GM18873 (cell line): ENCODE results near the gene SALL3.
"Not testable (repeated sequence)": the region's sequence is repeated elsewhere in the genome, so short reads cannot be mapped to it uniquely, and the experiment has no call there.

Experiments used
- ATAC-seq: cut with Tn5 transposase; IDR thresholded peaks from one replicate; pipeline ENCODE4 v1.9.1; 2021; ENCODE audit warnings: mild to moderate bottlenecking, moderate library complexity, moderate number of reproducible peaks; ENCODE audit not compliant: unreplicated experiment, low FRiP score

Gene SALL3

DNA sequence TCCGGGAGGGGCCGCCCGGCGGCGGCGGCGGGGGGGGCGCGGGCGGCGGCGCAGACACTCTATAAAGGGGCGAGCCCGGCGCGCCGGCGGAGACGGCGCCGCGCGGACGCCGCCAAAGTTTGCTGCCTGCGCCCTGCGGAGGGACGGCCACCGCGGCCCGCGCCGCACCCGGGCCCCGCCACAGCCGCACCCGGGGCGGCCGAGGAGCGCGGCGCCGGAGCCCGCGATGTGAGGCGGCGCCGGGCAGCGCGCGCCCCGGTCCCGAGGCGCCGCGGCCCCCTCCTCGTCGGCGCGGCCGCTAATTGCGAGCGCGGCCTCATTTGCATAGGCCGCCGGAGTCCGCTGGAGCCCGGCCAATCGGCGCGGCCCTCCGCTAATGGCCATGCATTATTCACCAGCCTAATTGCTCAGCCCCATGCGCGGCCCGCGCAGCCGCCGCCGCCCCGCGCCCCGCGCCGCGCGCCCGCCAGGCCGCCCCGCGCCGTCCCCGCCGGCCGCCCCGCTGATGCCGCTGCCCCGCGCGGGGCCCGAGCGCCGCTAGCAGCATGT is at the start of gene SALL3:
Gene SALL3, plus strand, starts transcription at position 89 of the 549 bp plus-strand sequence. Its CDS starts 457 bp downstream, at position 546.
- no peak for ATAC-seq

DNA sequence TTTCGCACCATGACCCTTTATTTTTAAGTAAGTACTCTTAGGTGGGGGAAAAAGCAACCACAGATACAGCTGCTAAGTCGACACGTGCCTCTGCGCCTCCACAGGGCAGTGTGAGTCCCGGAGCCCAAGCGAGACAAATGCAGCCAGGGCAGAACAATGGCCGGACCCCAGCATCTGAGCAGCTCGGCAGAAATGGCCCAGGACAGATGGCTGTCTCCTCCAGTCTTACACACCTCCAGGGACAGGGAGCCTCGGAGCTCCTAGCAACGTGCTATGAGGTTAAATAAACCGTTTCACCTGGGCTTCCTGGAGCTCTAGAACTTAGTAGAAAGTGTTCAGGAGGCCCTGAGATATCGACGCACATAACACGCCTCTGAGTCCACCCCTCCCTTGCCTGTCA is 47.3 kb upstream of the SALL3 start:
- ATAC-seq = no peak

DNA sequence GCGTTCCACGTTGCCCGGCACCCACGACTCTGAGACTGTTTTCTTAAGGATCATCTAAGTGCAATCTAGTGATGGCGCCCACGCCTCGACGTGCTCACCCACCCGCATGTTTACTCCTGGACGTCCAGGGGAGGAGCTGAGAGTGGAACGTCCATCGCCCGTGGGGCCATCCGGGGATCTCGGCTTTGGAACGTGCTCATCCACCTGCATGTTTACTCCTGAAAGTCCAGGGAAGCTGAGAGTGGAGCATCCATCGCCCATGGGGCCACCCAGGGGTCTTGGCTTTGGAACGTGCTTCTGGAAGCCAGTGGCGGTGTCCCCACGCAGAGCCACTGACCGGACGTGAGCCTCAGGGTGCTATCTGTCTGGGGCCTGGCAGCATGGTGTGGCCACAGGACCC is 45.6 kb upstream of the SALL3 start:
- ATAC-seq = no peak

DNA sequence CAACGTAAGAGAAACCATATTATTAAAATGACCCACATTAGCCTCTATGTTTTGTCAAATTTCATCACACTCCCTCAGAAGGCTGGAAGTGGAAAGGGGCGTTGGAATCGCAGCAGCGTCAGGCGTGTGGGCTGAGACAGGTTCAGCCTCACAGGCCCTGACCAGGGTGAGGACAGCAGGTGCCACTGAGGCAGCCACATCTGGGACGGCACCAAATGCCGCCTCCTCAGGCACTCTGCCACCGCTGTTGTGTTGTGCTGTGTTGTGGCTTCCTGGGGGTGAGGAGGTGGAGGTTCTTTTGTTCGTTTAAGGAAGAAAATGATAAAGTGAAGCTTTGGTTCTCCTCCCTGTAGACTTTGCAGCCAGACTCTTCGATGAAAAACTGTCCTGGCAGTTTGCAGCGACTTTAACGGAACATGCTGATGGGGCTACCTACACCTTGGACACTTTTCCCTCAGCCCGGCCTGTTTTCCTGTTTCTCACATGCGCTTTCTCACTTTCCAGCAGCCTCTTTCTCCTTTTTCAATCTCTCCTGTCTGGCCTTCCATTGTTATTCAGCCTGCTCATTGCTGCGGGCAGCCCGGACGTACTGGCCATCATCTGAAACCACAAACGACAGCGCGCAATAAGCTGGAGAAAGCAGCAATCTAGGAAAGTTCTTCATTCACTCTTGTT is 44.9 kb upstream of the SALL3 start:
- ATAC-seq = no peak

DNA sequence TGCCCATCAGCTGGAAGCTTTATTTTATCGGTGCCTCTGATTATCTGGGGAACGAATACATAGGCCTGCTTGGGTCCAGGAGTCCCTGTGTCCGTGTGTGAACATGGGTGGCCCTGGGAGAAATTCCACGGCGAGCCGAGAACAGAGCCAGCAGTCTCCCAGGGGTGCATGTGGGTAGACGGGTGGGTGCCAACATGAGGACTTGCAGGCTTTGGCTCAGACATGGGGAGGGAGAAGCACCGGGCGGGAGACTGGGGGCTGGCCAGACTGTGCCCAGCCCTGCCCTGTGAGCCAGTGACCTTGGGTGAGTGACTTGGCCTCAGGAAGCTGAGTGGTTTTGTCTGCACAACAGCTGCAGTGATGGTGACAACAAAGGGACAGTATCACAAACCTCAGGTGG is 44.2 kb upstream of the SALL3 start:
- no peak for ATAC-seq

DNA sequence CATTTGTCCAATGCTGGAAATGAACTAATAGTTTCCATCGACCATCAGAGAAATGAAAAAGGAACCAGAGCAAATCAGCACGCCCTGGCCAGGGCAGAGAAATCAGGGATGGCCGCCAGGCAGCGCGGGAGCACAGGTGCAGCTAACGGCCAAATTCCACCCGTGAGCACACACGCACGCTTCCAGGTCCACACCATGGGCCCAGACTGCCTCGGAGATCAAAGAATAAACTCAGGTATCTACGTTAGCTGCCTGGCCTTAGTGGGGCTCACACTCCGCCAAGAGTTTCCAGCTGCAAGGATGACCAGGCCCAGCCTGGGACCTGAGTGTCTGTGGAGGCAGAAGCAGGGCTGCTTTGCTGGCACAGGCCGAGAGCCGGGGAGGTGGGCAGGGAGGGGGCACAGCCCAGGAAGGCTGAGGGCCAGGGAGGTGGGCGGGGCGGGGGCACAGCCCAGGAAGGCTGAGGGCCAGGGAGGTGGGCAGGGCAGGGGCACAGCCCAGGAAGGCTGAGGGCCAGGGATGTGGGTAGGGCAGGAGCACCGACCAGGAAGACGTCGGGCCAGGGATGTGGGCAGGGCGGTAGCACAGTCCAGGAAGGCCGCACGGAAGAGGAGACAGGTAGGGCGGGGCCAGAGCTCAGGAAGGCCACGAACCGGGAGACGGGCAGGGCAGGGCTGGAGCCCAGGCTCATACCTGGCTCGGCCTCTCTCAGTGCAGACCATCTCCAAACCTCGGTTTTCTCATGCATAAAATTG is 43.2 kb upstream of the SALL3 start:
- no peak for ATAC-seq

DNA sequence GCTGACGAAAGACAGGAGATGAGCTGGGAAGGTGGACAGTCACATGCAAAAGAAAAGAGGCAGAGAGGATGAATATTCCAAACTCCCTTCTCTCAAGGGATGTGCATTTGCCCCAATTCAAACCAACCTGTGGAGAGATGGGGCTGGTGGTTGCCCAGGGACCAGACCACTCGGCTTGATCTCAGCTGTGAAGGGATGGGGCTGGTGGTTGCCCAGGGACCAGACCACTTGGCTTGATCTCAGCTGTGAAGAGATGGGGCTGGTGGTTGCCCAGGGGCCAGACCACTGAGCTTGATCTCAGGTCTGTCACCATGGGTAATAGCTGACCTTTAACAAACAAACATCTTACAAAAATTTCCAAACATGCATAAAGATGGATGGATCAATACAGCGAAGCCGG is 42.5 kb upstream of the SALL3 start:
- no peak for ATAC-seq

DNA sequence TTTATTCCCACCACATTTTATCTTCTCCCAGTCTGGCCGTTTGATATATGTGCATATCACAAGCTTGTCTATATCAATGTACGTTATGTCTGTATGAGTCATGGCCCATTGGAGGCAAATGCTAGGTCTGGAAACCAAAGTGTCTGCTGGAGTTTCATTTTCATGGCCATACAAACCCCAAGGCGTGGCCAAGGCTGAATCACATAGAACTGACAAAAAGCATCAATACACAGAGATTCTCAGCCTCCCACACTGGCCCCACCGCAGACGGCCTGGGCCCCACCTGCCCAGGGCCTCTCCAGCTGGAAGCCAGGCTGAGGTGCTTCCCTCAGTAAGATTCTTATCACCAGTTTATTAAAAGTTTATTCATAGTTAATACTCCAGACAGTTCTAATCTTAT is 40.5 kb upstream of the SALL3 start:
- no peak for ATAC-seq

DNA sequence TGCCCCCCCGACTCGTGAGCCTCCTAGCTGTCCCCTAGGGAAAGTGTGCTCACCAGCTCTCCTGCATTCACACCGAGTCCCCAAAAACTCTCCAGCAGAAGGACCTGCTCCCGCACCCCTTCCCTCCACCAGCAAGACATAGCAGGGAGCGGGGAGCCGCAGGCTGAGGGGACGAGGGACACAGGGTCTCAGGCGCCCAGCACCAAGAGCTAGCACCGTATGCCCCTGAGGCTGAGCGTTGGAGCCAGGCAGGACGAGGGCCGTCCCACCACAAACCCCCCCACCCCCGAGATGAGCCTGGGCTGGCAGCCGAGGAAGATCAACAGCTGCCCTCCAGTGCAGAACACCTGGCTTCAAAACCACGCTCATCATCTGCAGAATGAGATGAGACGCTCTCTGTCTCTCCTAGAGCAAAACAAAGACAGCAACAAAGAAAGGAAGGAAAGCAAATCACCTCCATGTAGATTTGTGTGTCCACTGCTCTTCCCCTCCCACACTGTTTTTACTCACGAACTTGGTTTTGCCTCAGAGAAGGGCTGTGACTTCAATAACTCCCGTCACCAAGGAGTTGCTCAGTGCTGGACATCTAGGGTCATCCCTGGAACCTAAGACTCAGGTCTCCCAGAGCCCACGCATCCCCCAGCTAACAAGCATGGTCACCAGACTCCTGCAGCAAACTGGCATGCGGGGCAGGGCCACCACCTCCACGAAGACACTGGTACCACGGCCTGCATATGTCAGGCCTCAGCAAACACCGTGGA is 39.7 kb upstream of the SALL3 start:
- ATAC-seq = no peak

DNA sequence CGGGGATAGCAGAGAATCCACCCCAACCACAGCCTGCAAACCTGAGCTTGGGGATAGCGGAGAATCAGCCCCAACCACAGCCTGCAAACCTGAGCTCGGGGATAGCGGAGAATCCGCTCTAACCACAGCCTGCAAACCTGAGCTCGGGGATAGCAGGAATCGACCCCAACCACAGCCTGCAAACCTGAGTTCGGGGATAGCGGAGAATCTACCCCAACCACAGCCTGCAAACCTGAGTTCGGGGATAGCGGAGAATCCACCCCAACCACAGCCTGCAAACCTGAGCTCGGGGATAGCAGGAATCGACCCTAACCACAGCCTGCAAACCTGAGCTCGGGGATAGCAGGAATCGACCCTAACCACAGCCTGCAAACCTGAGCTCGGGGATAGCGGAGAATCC is 37.4 kb upstream of the SALL3 start:
- not testable (repeated sequence) for ATAC-seq

DNA sequence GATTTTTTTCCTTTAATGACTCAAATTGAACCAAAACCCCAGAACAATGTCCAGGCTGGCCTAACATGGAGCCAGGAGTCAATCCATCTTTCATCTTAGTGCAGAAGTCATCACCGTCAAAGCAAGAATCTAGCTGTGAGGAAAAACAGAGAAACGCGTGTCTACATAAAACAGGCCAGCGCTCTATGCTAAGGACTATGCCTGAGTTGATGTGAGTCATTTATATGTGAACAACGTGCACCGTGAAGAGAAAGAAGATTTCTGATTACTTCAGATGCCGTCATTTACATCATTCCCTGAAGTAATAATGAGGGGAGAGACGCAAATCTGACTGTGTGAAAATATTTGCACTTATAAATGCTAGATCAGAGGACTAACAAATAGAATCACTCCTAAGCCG is 34.0 kb upstream of the SALL3 start:
- no peak for ATAC-seq

DNA sequence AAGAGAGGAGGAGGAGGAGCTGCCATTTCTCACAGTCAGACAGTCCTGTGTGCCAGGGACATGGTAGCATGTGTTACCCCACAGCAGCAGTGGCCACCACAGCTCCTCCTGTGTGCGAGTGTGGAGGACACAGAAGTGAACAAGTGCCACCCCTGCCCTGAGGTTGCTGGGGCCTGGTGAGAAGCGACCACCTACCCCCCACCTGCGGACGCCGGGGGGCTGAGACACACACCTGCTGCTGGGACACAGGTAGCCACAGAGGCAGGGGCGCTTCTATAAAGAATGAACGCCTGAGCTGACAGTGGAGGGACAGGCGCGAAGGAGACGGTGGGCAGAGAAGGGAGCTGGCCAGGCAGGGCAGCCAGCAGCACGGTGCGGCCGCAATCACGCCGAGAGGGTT is 32.3 kb upstream of the SALL3 start:
- no peak for ATAC-seq

DNA sequence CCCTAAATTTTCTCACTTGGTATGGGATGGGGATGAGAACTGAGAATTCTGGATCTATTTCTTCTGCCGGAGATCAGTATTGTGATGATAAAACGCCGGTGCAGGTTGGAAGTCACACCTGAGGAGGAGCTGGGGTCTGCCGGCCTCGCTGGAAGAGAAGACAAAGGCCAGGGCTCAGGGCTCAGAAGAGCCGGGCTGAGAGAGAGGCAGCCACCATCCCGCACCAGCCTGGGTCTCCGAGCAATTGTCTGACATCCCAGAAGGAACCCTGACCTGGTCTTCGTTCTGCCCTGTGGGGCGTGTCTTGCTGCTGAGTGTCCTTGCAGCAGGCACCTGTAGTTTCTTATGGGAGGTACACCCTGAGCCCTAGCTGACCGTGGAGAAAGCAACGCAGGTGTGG is 31.4 kb upstream of the SALL3 start:
- no peak for ATAC-seq

DNA sequence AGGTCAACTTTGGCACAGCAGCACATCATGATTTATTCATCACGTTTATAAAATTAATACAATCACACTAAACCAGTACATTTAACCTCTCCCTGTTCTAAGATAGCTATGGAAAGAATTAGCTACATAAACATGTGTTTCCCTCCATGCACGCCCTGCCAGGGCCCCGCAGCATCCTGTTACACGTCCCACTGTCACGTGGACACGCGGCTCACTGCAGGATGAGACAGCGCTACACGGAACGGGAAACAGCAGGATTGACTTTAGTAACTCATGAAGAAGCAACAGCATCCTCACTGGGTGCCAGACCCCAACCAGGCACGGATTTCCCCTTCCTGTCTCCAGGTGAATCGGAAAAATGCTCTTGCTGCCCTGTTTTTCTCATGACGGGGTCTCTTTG is 30.9 kb upstream of the SALL3 start:
- ATAC-seq = no peak

DNA sequence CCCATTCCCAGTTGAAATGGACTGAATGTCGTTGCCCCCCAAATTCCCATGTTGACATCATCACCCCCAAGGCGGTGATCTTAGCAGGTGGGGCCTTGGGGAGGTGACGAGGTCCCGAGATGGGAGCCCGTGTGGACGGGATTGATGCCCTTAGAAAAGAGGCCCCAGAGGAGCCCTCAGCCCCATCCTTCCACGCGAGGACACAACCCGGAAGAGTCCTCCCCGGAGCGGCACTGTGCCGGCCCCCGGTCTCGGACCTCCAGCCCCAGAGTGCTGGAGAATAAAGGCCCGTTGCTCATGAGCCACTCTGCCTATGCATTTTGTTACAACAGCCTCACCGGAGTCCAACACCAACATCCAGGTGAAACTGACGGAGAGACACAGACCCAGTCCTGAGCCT is 30.4 kb upstream of the SALL3 start:
- ATAC-seq = no peak

DNA sequence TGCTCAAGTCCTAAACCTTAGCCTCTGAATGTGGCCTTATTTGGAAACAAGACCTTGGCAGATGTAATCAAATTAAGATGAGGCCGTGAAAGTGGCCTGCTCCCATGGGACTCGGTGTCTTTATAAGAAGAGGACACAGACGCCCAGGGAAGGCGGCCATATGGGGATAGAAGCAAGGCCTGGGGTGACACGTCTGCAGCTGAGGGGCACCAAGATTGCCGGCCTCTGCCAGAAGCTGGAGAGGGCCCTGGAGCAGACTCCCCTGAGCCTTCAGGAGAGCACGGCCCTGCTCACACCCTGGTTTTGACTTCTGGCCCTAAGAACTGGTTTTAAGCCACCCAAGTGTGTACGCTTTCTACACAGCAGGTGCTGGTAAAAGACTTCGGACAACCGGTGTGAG is 29.2 kb upstream of the SALL3 start:
- ATAC-seq = no peak

DNA sequence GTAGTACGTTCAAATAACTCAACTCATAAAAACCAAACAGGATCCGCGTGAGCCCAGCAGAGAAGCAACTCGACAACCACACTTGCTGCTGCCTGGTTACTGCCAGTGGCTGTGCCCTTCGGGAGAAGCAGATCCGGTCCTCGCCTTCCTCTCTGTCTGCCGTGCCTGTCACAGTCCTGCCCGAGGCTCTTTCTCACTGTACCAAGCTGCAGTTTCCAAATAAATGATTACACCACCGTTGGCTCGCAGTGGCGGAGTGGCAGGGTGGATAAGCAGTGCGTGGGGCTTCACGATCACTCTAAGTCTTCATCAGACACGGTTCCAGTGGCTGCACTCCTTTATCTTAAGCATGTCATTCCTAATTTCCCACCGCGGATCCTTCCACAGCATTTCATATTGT is 26.1 kb upstream of the SALL3 start:
- no peak for ATAC-seq

DNA sequence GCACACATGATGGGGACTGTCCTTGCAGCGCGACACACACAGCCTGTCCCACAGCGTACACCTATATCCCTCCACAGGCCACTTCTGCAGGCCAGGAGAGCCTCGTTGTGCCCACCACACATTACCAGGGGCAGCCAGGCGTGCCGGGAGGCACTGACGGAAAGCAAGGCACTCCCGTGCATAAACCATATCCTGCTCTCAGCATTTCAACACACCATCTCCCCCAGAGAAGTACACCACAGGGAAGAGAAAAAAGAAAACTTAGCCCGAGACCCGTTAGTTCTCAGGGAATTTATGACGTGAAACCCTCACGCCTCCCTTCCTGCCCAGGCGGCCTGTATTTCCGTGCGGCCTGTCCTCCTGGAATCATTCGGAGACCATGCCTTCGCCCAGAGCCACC is 24.6 kb upstream of the SALL3 start:
- no peak for ATAC-seq

DNA sequence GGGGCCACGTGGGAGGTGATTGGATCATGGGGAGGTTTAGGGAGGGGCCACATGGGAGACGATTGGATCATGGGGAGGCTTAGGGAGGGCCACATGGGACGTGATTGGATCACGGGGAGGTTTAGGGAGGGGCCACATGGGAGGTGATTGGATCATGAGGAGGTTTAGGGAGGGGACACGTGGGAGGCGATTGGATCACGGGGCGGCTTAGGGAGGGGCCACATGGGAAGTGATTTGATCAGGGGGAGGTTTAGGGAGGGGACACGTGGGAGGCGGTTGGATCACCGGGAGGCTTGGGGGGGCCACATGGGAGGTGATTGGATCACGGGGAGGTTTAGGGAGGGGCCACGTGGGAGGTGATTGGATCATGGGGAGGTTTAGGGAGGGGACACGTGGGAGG is 22.5 kb upstream of the SALL3 start:
- no peak for ATAC-seq

DNA sequence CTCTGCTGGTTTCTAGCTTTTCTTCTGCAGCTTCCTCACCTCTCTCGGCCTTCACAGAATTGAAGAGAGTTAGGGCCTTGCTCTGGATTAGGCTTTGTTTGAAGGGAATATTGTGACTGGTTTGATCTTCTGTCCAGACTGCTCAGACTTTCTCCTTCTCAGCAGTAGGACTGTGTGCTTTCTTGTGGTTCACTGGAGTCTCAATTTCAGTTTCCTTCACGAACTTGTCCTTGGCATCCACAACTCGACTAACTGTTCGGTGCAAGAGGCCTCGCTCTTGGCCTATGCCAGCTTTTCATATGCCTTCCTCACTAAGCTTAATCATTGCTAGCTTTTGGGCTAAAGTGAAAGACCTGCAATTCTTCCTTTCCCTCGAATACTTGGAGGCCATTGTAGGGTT is 18.9 kb upstream of the SALL3 start:
- ATAC-seq = no peak

DNA sequence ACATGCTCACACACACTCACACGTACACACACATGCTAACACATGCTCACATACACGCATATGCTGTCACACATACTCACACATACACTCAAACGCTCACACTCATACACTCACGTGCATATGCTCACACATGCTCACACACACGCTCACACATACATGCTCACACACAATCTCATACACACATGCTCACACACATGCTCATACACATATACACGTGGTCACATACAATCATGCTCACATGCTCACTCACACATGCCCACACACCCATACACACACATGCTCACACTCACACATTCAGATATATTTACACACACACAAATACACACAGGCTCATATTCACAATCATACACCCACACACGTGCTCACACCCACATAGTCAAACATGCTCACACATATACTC is 17.5 kb upstream of the SALL3 start:
- no peak for ATAC-seq
